Measurements from ENCODE around the gene GPR87. TPM values are rescaled to one million over a fixed set of nuclear protein-coding genes. Genes with fewer than 3 reads are reported as not detected.

The GPR87 gene
- total RNA-seq, 1 experiment from 2014 or later: not detected

GRCh38 chr3:151276687-151277042 is 40.0 kb downstream of the GPR87 start:
- no peak for DNase-seq (ENCODE audit: low spot score)
- peak overlapping the region; percentile 33; the same call in 1 of the 2 replicates for H3K27ac Mint-ChIP-seq
- TF ChIP-seq ZNF532 (CRISPR knock-in tag; IDR thresholded peaks at IDR 0.05; ENCODE audit: borderline replicate concordance) (no peak), FOXP1 (CRISPR knock-in tag; IDR thresholded peaks at IDR 0.05; ENCODE audit: borderline replicate concordance) (no peak), IRF1 (CRISPR knock-in tag; IDR thresholded peaks at IDR 0.05) (no peak), ZNF121 (CRISPR knock-in tag; IDR thresholded peaks at IDR 0.05) (no peak), RORB (CRISPR knock-in tag; IDR thresholded peaks at IDR 0.05) (no peak), ZNF317 (CRISPR knock-in tag; IDR thresholded peaks at IDR 0.05; ENCODE audit: borderline replicate concordance, low read depth) (no peak), HMGA2 (CRISPR knock-in tag; IDR thresholded peaks at IDR 0.05) (no peak), TP53 (CRISPR knock-in tag; IDR thresholded peaks at IDR 0.05) (no peak), CBFB (CRISPR knock-in tag; IDR thresholded peaks at IDR 0.05; ENCODE audit: low read depth) (no peak), RELA (CRISPR knock-in tag; IDR thresholded peaks at IDR 0.05; ENCODE audit: borderline replicate concordance) (no peak), GRHL2 (CRISPR knock-in tag; IDR thresholded peaks at IDR 0.05; ENCODE audit: insufficient replicate concordance, severe bottlenecking) (no peak), USF1 (CRISPR knock-in tag; IDR thresholded peaks at IDR 0.05) (no peak), ZNF416 (CRISPR knock-in tag; IDR thresholded peaks at IDR 0.05) (no peak)
- peak; percentile 44 for ATAC-seq
- no peaks in the 10 kb centered on the region for H3K9me3 Mint-ChIP-seq
- H3K27me3 Mint-ChIP-seq (ENCODE audit: low read depth): peaks cover 2% of the 10 kb centered on the region; the same call in 1 of the 2 replicates
- ChIA-PET CTCF (no interaction called here), POLR2A (no interaction called here)
- H3K36me3 Mint-ChIP-seq: no peaks in the 10 kb centered on the region
- peaks cover 16% of the 10 kb centered on the region for H3K4me1 Mint-ChIP-seq
- no peak overlapping the region for H3K4me3 Mint-ChIP-seq

DNA sequence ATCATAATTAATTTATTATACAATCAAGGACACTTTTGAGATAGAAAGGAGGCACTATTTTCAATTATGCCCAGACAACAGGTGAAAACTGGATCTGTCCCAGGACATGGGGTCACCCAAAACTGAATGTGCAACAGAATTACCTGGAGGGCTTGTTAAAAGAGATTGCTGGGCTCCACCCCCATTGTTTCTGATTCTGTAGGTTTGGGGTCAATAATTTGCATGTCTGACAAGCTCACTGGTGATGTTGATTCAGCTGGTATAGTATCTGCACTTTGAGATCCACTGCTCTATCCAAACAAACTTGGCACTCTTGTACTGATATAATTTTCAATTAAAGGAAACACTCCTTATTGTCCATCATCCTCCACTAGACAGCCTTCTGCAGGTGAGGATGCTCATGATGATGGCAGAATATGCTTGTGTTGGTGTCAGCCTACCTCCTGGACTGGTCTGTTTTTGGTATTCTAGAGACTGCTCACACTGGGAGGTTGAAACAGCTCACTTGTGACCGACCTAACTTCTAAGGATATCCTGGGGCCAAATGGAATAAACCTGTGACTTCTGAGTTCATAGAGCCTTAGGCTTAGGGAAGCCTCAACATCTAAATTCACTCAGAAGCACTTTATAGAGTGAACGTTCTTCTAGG is 40.5 kb downstream of the GPR87 start:
- ChIA-PET POLR2A (no interaction called here), CTCF (no interaction called here)
- peaks cover 2% of the 10 kb centered on the region; the same call in 1 of the 2 replicates for H3K27me3 Mint-ChIP-seq (ENCODE audit: low read depth)
- no peaks in the 10 kb centered on the region for H3K9me3 Mint-ChIP-seq
- 0 out of 2 replicates have a peak overlapping the region, but pooled peaks have one; percentile 42 for H3K27ac Mint-ChIP-seq
- peaks cover 16% of the 10 kb centered on the region for H3K4me1 Mint-ChIP-seq
- DNase-seq (ENCODE audit: low spot score): no peak
- TF ChIP-seq TCF7 (CRISPR knock-in tag; IDR thresholded peaks at IDR 0.05; ENCODE audit: low read depth) (no peak), ZNF416 (CRISPR knock-in tag; IDR thresholded peaks at IDR 0.05) (no peak), NR2C2 (CRISPR knock-in tag; IDR thresholded peaks at IDR 0.05) (no peak), CREM (CRISPR knock-in tag; IDR thresholded peaks at IDR 0.05) (no peak), ZNF219 (CRISPR knock-in tag; IDR thresholded peaks at IDR 0.05; ENCODE audit: borderline replicate concordance) (no peak), GRHL2 (CRISPR knock-in tag; IDR thresholded peaks at IDR 0.05; ENCODE audit: insufficient replicate concordance, severe bottlenecking) (no peak), CDX4 (CRISPR knock-in tag; IDR thresholded peaks at IDR 0.05; ENCODE audit: borderline replicate concordance) (no peak), ATF6 (CRISPR knock-in tag; IDR thresholded peaks at IDR 0.05) (no peak), ELF4 (CRISPR knock-in tag; IDR thresholded peaks at IDR 0.05; ENCODE audit: low read depth) (no peak), ZNF423 (CRISPR knock-in tag; IDR thresholded peaks at IDR 0.05) (no peak), OVOL2 (CRISPR knock-in tag; IDR thresholded peaks at IDR 0.05; ENCODE audit: borderline replicate concordance) (no peak), EMX1 (CRISPR knock-in tag; IDR thresholded peaks at IDR 0.05) (no peak), NR1H2 (CRISPR knock-in tag; IDR thresholded peaks at IDR 0.05) (no peak)
- TF ChIP-seq, protein P1, sequence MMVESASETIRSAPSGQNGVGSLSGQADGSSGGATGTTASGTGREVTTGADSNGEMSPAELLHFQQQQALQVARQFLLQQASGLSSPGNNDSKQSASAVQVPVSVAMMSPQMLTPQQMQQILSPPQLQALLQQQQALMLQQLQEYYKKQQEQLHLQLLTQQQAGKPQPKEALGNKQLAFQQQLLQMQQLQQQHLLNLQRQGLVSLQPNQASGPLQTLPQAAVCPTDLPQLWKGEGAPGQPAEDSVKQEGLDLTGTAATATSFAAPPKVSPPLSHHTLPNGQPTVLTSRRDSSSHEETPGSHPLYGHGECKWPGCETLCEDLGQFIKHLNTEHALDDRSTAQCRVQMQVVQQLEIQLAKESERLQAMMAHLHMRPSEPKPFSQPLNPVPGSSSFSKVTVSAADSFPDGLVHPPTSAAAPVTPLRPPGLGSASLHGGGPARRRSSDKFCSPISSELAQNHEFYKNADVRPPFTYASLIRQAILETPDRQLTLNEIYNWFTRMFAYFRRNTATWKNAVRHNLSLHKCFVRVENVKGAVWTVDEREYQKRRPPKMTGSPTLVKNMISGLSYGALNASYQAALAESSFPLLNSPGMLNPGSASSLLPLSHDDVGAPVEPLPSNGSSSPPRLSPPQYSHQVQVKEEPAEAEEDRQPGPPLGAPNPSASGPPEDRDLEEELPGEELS (CRISPR knock-in tag; IDR thresholded peaks at IDR 0.05): no peak
- H3K36me3 Mint-ChIP-seq: no peaks in the 10 kb centered on the region
- H3K4me3 Mint-ChIP-seq: no peak overlapping the region
- peak; percentile 75 for ATAC-seq
